ENCODE results near the gene MBD5.

MBD5 gene

GRCh38 chr2:148447877-148448276, 427.0 kb downstream of the MBD5 start:
- H3K36me3 ChIP-seq (ENCODE audit: control insufficient read depth, insufficient read depth, low read length), result no peaks in the 10 kb centered on the region
- no peak overlapping the region for H3K4me2 ChIP-seq (ENCODE audit: low read length)
- no peaks in the 10 kb centered on the region for H3K4me1 ChIP-seq
- no peaks in the 10 kb centered on the region for H3K27me3 ChIP-seq (ENCODE audit: control insufficient read depth, insufficient read depth, low read length)
- no peaks in the 10 kb centered on the region for H3K79me2 ChIP-seq
- no peaks in the 10 kb centered on the region for H3K9me3 ChIP-seq (ENCODE audit: control insufficient read depth, low read length)
- H3K27ac ChIP-seq, result no peak overlapping the region
- no peak overlapping the region for H3K9ac ChIP-seq
- TF ChIP-seq, protein P1, sequence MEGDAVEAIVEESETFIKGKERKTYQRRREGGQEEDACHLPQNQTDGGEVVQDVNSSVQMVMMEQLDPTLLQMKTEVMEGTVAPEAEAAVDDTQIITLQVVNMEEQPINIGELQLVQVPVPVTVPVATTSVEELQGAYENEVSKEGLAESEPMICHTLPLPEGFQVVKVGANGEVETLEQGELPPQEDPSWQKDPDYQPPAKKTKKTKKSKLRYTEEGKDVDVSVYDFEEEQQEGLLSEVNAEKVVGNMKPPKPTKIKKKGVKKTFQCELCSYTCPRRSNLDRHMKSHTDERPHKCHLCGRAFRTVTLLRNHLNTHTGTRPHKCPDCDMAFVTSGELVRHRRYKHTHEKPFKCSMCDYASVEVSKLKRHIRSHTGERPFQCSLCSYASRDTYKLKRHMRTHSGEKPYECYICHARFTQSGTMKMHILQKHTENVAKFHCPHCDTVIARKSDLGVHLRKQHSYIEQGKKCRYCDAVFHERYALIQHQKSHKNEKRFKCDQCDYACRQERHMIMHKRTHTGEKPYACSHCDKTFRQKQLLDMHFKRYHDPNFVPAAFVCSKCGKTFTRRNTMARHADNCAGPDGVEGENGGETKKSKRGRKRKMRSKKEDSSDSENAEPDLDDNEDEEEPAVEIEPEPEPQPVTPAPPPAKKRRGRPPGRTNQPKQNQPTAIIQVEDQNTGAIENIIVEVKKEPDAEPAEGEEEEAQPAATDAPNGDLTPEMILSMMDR (IDR thresholded peaks at IDR 0.05), result no peak
- no peak overlapping the region for H3K4me3 ChIP-seq (ENCODE audit: low read depth, low read length)
- H2AFZ ChIP-seq, result no peak overlapping the region

- Histone ChIP-seq H3K4me2 (ENCODE audit: low read length) (no peak overlapping the region), H3K9ac (no peak overlapping the region), H2AFZ (no peak overlapping the region), H3K27me3 (ENCODE audit: control insufficient read depth, insufficient read depth, low read length) (no peaks in the 10 kb centered on the region), H3K9me3 (ENCODE audit: control insufficient read depth, low read length) (no peaks in the 10 kb centered on the region), H3K4me3 (ENCODE audit: low read depth, low read length) (no peak overlapping the region), H3K27ac (no peak overlapping the region), H3K79me2 (no peaks in the 10 kb centered on the region), H3K4me1 (no peaks in the 10 kb centered on the region), H3K36me3 (ENCODE audit: control insufficient read depth, insufficient read depth, low read length) (no peaks in the 10 kb centered on the region)
- TF ChIP-seq, protein P1 (IDR thresholded peaks at IDR 0.05), result no peak
Observed at GRCh38 chr2:148450531-148450930, 429.6 kb downstream of the MBD5 start.

GRCh38 chr2:148451046-148451445, 430.2 kb downstream of the MBD5 start:
- H3K4me3 ChIP-seq (ENCODE audit: low read depth, low read length), result no peak overlapping the region
- no peak overlapping the region for H3K4me2 ChIP-seq (ENCODE audit: low read length)
- no peak overlapping the region for H2AFZ ChIP-seq
- no peak overlapping the region for H3K27ac ChIP-seq
- TF ChIP-seq, protein P1 (IDR thresholded peaks at IDR 0.05), result no peak
- H3K9me3 ChIP-seq (ENCODE audit: control insufficient read depth, low read length), result no peaks in the 10 kb centered on the region
- H3K9ac ChIP-seq, result no peak overlapping the region
- no peaks in the 10 kb centered on the region for H3K4me1 ChIP-seq
- H3K36me3 ChIP-seq (ENCODE audit: control insufficient read depth, insufficient read depth, low read length), result no peaks in the 10 kb centered on the region
- no peaks in the 10 kb centered on the region for H3K27me3 ChIP-seq (ENCODE audit: control insufficient read depth, insufficient read depth, low read length)
- H3K79me2 ChIP-seq, result no peaks in the 10 kb centered on the region

- Histone ChIP-seq H3K27ac (no peak overlapping the region), H3K4me1 (peaks cover 8% of the 10 kb centered on the region), H3K36me3 (ENCODE audit: control insufficient read depth, insufficient read depth, low read length) (no peaks in the 10 kb centered on the region), H2AFZ (no peak overlapping the region), H3K79me2 (no peaks in the 10 kb centered on the region), H3K4me2 (ENCODE audit: low read length) (no peak overlapping the region), H3K27me3 (ENCODE audit: control insufficient read depth, insufficient read depth, low read length) (no peaks in the 10 kb centered on the region), H3K9ac (no peak overlapping the region), H3K4me3 (ENCODE audit: low read depth, low read length) (no peak overlapping the region), H3K9me3 (ENCODE audit: control insufficient read depth, low read length) (no peaks in the 10 kb centered on the region)
- TF ChIP-seq, protein P1 (IDR thresholded peaks at IDR 0.05), result no peak
Observed at GRCh38 chr2:148455791-148456190, 434.9 kb downstream of the MBD5 start.

DNA sequence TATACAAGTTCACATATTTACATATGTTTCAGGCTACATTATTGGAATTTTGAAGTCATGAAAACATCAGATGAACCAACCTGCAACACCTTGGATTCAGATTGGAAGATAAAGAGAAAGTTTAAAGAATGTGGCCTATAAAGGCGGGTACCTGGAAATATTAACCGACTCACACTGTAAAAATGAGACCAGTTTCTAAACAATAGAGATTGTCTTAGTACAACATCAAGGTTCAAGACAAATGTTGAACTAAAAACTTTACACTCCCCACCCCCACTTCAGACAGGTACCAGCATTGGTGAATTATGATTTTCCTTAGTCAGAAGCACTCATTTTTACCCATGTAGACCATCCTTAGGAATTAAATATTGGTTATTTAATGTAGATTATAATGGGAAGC, 437.3 kb downstream of the MBD5 start:
- H3K4me1 ChIP-seq, result peaks cover 8% of the 10 kb centered on the region
- no peaks in the 10 kb centered on the region for H3K9me3 ChIP-seq (ENCODE audit: control insufficient read depth, low read length)
- no peak overlapping the region for H3K4me3 ChIP-seq (ENCODE audit: low read depth, low read length)
- no peak overlapping the region for H3K9ac ChIP-seq
- TF ChIP-seq, protein P1 (IDR thresholded peaks at IDR 0.05), result no peak
- no peaks in the 10 kb centered on the region for H3K27me3 ChIP-seq (ENCODE audit: control insufficient read depth, insufficient read depth, low read length)
- no peaks in the 10 kb centered on the region for H3K36me3 ChIP-seq (ENCODE audit: control insufficient read depth, insufficient read depth, low read length)
- H2AFZ ChIP-seq, result no peak overlapping the region
- H3K79me2 ChIP-seq, result no peaks in the 10 kb centered on the region
- H3K27ac ChIP-seq, result no peak overlapping the region
- H3K4me2 ChIP-seq (ENCODE audit: low read length), result no peak overlapping the region
